ENCODE measurements around the gene NPHP3. TPM values are rescaled to one million over a fixed set of nuclear protein-coding genes. Genes with fewer than 3 reads are reported as not detected.

NPHP3 gene
- total RNA-seq, 1 donor from 2014 or later: 32.0 TPM

DNA sequence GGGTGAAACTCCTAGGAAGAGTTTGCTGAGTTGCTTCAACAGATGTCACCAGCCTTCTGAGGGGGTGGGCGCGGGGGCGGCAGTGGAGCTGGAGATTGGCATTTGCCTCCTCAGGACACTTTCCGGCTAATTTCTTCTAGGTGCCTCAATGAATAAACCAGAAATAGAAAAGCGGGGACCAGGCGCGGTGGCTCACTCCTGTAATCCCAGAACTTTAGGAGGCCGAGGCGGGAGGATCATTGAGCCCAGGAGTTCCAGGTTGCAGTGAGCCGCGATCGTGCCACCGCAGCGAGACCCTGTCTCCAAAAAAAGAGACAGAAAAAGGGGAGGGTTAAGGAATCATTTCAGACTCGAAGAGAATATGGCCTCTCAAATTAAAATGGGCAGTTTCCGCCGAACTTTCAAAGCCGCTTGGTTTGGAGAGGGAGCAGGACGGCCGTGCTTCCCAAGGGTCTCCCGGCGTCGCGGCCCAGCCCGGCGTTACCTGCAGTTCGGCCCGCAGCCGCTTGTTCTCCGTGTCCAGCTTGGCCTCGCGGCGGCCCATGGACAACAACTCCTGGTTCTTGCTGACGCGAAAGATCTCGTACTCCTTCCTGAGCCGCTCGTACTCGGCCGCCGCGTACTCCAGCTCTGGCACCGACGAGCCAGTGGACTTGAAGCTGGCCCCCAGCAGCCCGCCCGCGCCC lies 587 bp downstream of the NPHP3 start:
- Mint-ChIP-seq H3K4me1 (ENCODE audit: low read depth, unreplicated experiment) (peaks cover 24% of the 10 kb centered on the region), H3K4me3 (ENCODE audit: unreplicated experiment) (peak overlapping the region; percentile 98), H3K27me3 (ENCODE audit: low read depth, unreplicated experiment) (no peaks in the 10 kb centered on the region), H3K36me3 (ENCODE audit: low read depth, unreplicated experiment) (peaks cover 6% of the 10 kb centered on the region), H3K27ac (ENCODE audit: unreplicated experiment) (peak overlapping the region; percentile 91), H3K9me3 (ENCODE audit: unreplicated experiment) (no peaks in the 10 kb centered on the region)
- no peak for FAIRE-seq
- H4K20me1 ChIP-seq (ENCODE audit: insufficient read depth, low read length): peaks cover 16% of the 10 kb centered on the region
- peak overlapping the region; percentile 86 for H3K4me3 ChIP-seq (ENCODE audit: insufficient read depth, low read depth, low read length)
- peak; percentile 65 for DNase-seq (ENCODE audit: low read depth)
- H3K27me3 ChIP-seq (ENCODE audit: insufficient read depth, low read length): no peaks in the 10 kb centered on the region
- peak overlapping the region; percentile 90 for H3K27ac ChIP-seq (ENCODE audit: low read depth, low read length)
- peaks cover 13% of the 10 kb centered on the region for H3K4me1 ChIP-seq (ENCODE audit: insufficient read depth, low read length)
- H3K36me3 ChIP-seq (ENCODE audit: insufficient read depth, low read length): peaks cover 3% of the 10 kb centered on the region
- H3K79me2 ChIP-seq (ENCODE audit: insufficient read depth, low read length): peaks cover 23% of the 10 kb centered on the region
- peak overlapping the region; percentile 92 for H3K9ac ChIP-seq (ENCODE audit: low read length)
- H3K4me2 ChIP-seq (ENCODE audit: low read length): peak overlapping the region; percentile 93
- peak overlapping the region; percentile 78 for H2AFZ ChIP-seq (ENCODE audit: low read depth, low read length)
- H3K9me3 ChIP-seq (ENCODE audit: insufficient read depth, low read depth, low read length): no peaks in the 10 kb centered on the region
- no peak for TF ChIP-seq EZH2 (IDR thresholded peaks at IDR 0.05; ENCODE audit: insufficient read depth, low read length)
- TF ChIP-seq, protein P1, sequence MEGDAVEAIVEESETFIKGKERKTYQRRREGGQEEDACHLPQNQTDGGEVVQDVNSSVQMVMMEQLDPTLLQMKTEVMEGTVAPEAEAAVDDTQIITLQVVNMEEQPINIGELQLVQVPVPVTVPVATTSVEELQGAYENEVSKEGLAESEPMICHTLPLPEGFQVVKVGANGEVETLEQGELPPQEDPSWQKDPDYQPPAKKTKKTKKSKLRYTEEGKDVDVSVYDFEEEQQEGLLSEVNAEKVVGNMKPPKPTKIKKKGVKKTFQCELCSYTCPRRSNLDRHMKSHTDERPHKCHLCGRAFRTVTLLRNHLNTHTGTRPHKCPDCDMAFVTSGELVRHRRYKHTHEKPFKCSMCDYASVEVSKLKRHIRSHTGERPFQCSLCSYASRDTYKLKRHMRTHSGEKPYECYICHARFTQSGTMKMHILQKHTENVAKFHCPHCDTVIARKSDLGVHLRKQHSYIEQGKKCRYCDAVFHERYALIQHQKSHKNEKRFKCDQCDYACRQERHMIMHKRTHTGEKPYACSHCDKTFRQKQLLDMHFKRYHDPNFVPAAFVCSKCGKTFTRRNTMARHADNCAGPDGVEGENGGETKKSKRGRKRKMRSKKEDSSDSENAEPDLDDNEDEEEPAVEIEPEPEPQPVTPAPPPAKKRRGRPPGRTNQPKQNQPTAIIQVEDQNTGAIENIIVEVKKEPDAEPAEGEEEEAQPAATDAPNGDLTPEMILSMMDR (IDR thresholded peaks at IDR 0.05; ENCODE audit: insufficient read depth, low read depth, low read length): no peak

DNA sequence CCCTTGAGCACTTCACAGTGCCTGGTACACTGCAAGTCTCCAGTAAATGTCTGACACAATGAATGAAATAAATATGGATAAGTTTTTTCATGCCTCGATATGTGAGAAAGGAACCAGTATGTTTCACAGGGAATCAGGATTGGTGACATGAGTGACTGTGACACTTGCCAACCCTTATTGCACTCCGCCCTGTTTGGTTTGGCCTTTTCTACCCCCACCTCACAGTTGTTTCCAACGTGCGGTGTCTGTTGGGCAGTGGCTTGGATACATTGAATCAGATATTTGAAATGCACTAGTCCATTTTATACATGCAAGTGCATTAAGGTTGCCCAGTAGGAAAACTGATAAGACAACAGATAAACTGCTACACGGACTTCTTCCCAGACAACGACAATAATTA lies 2.0 kb downstream of the NPHP3 start:
- no peaks in the 10 kb centered on the region for H3K27me3 Mint-ChIP-seq (ENCODE audit: low read depth, unreplicated experiment)
- Histone ChIP-seq H3K9ac (ENCODE audit: low read length) (no peak overlapping the region), H4K20me1 (ENCODE audit: insufficient read depth, low read length) (peaks cover 16% of the 10 kb centered on the region), H3K4me2 (ENCODE audit: low read length) (peak overlapping the region; percentile 93), H3K27me3 (ENCODE audit: insufficient read depth, low read length) (no peaks in the 10 kb centered on the region), H3K79me2 (ENCODE audit: insufficient read depth, low read length) (peaks cover 23% of the 10 kb centered on the region), H3K4me3 (ENCODE audit: insufficient read depth, low read depth, low read length) (no peak overlapping the region), H3K36me3 (ENCODE audit: insufficient read depth, low read length) (peaks cover 8% of the 10 kb centered on the region), H3K27ac (ENCODE audit: low read depth, low read length) (no peak overlapping the region), H3K9me3 (ENCODE audit: insufficient read depth, low read depth, low read length) (no peaks in the 10 kb centered on the region), H2AFZ (ENCODE audit: low read depth, low read length) (no peak overlapping the region), H3K4me1 (ENCODE audit: insufficient read depth, low read length) (peaks cover 13% of the 10 kb centered on the region)
- H3K9me3 Mint-ChIP-seq (ENCODE audit: unreplicated experiment): no peaks in the 10 kb centered on the region
- H3K27ac Mint-ChIP-seq (ENCODE audit: unreplicated experiment): no peak overlapping the region
- no peak for DNase-seq (ENCODE audit: low read depth)
- peaks cover 10% of the 10 kb centered on the region for H3K36me3 Mint-ChIP-seq (ENCODE audit: low read depth, unreplicated experiment)
- H3K4me1 Mint-ChIP-seq (ENCODE audit: low read depth, unreplicated experiment): peaks cover 24% of the 10 kb centered on the region
- no peak for FAIRE-seq
- no peak for TF ChIP-seq EZH2 (IDR thresholded peaks at IDR 0.05; ENCODE audit: insufficient read depth, low read length)
- TF ChIP-seq, protein P1 (IDR thresholded peaks at IDR 0.05; ENCODE audit: insufficient read depth, low read depth, low read length): no peak
- peak overlapping the region; percentile 98 for H3K4me3 Mint-ChIP-seq (ENCODE audit: unreplicated experiment)

DNA sequence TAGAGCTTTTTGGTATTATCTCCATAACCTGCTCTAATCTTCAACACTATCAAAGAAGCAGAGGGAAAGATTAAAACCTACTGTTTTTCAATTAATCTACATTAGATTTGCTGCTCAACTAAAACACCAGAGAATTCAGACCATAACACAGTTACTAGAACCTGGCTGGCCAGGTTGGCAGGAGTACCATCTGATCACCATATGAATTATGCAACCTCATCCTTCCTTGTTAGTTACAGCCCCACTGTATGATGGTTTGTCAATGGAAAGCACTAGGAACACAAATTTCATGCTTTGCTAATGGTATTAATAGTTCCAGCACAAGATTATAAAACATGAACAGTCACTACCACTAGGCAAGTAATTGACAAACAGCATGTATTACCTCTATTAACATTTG lies 5.8 kb downstream of the NPHP3 start:
- FAIRE-seq: no peak

More for the DNA sequence above, 5.8 kb downstream of the NPHP3 start:
- Mint-ChIP-seq H3K4me3 (ENCODE audit: unreplicated experiment) (no peak overlapping the region), H3K4me1 (ENCODE audit: low read depth, unreplicated experiment) (peaks cover 16% of the 10 kb centered on the region), H3K27me3 (ENCODE audit: low read depth, unreplicated experiment) (no peaks in the 10 kb centered on the region), H3K36me3 (ENCODE audit: low read depth, unreplicated experiment) (peaks cover 15% of the 10 kb centered on the region), H3K9me3 (ENCODE audit: unreplicated experiment) (no peaks in the 10 kb centered on the region), H3K27ac (ENCODE audit: unreplicated experiment) (no peak overlapping the region)
- peaks cover 30% of the 10 kb centered on the region for H3K36me3 ChIP-seq (ENCODE audit: insufficient read depth, low read length)
- no peak overlapping the region for H2AFZ ChIP-seq (ENCODE audit: low read depth, low read length)
- no peak for DNase-seq (ENCODE audit: low read depth)
- TF ChIP-seq EZH2 (IDR thresholded peaks at IDR 0.05; ENCODE audit: insufficient read depth, low read length): no peak
- TF ChIP-seq, protein P1 (IDR thresholded peaks at IDR 0.05; ENCODE audit: insufficient read depth, low read depth, low read length): no peak
- no peak overlapping the region for H3K9ac ChIP-seq (ENCODE audit: low read length)
- no peaks in the 10 kb centered on the region for H3K27me3 ChIP-seq (ENCODE audit: insufficient read depth, low read length)
- H3K4me2 ChIP-seq (ENCODE audit: low read length): no peak overlapping the region
- H3K79me2 ChIP-seq (ENCODE audit: insufficient read depth, low read length): peaks cover 19% of the 10 kb centered on the region
- no peaks in the 10 kb centered on the region for H3K9me3 ChIP-seq (ENCODE audit: insufficient read depth, low read depth, low read length)
- H3K4me1 ChIP-seq (ENCODE audit: insufficient read depth, low read length): peaks cover 5% of the 10 kb centered on the region
- H3K27ac ChIP-seq (ENCODE audit: low read depth, low read length): no peak overlapping the region
- peaks cover 13% of the 10 kb centered on the region for H4K20me1 ChIP-seq (ENCODE audit: insufficient read depth, low read length)
- no peak overlapping the region for H3K4me3 ChIP-seq (ENCODE audit: insufficient read depth, low read depth, low read length)

Measured in astrocyte (in vitro differentiated cells and primary cell).